ENCODE data around the gene CEP70. TPM values are rescaled to one million over a fixed set of nuclear protein-coding genes. Genes with fewer than 3 reads are reported as not detected.

CEP70 gene
- total and polyA plus RNA-seq, 2 donors (not counting 1 experiment from before 2014, with no cell fraction given) = 1.00 to 9.6 TPM

DNA sequence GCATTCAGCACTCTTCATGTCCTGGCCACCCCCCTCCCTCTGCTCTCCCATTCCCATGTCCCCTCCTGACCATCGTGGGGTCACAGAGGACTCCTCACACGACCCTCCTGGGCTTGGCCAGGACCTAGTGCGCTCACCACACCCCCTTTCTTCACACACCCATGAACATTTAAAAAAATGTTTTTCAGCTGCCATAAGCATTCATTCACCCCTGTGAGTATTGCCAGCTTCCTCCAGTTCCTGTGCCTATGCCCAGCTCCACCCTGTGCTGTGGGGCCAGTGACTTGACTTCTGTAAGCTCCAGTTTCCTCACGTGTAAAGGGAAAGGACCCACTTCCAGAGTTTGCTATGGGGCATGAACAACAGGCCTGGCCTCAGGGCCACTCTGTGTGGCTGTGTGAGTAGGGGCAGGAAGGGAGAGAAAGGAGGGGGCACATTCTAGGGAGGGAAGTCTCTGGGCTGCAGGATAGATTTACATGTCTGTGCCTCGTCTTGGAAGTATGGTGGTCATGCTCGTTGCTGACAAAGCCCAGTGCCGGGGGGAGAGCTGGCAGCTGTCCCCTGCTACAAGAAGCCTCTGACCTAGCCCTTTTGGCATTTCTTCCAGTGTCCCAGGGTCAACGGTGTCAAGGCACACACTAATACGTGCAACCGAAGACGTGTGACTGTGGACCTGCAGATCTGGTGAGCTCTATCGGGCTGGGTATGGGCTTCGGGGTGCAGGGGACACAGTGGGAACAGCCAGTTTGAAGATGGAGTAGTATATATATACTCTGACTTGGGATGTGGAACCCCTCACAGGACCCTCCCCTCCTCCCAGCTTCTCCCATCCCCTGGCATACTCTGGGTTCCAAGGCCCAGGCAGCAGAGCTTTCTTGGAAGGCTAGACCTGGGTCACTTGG is 136.8 kb downstream of the CEP70 start:
- POLR2A ChIA-PET = no interaction called here
- DNase-seq (no peak), ATAC-seq (ENCODE audit: low read depth) (no peak)
- TF ChIP-seq, protein P1, sequence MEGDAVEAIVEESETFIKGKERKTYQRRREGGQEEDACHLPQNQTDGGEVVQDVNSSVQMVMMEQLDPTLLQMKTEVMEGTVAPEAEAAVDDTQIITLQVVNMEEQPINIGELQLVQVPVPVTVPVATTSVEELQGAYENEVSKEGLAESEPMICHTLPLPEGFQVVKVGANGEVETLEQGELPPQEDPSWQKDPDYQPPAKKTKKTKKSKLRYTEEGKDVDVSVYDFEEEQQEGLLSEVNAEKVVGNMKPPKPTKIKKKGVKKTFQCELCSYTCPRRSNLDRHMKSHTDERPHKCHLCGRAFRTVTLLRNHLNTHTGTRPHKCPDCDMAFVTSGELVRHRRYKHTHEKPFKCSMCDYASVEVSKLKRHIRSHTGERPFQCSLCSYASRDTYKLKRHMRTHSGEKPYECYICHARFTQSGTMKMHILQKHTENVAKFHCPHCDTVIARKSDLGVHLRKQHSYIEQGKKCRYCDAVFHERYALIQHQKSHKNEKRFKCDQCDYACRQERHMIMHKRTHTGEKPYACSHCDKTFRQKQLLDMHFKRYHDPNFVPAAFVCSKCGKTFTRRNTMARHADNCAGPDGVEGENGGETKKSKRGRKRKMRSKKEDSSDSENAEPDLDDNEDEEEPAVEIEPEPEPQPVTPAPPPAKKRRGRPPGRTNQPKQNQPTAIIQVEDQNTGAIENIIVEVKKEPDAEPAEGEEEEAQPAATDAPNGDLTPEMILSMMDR (IDR thresholded peaks at IDR 0.05) = no peak
- no peak for TF ChIP-seq EZH2 (IDR thresholded peaks at IDR 0.05; ENCODE audit: borderline replicate concordance, insufficient read depth, low read depth, low read length, poor library complexity, severe bottlenecking)
- CTCF ChIA-PET = no interaction called here
- Histone ChIP-seq H3K4me2 (replicated peaks; ENCODE audit: low read depth, low read length, poor library complexity, severe bottlenecking) (no peak overlapping the region), H3K9ac (ENCODE audit: low read length) (no peak overlapping the region), H3K4me1 (ENCODE audit: control insufficient read depth in 2 of 2, insufficient read depth in 2 of 2, low read length in 2 of 2) (no peaks in the 10 kb centered on the region), H3K4me3 (ENCODE audit: control extremely low read depth in 1 of 5, extremely low read depth in 1 of 5, insufficient read depth in 1 of 5, low read depth in 2 of 5, low read length in 4 of 5) (no peak overlapping the region), H2AFZ (ENCODE audit: insufficient read depth, low read depth, low read length, poor library complexity, severe bottlenecking) (no peak overlapping the region), H3K79me2 (ENCODE audit: control insufficient read depth, insufficient read depth, low read length) (no peaks in the 10 kb centered on the region), H3K27me3 (replicated peaks in 1 of 4; ENCODE audit: control extremely low read depth in 1 of 4, control insufficient read depth in 3 of 4, insufficient read depth in 4 of 4, low read length in 3 of 4) (no peaks in the 10 kb centered on the region), H3K27ac (ENCODE audit: low read length in 2 of 2) (no peak overlapping the region), H3K36me3 (replicated peaks in 1 of 2; ENCODE audit: control extremely low read depth in 1 of 2, control insufficient read depth in 1 of 2, extremely low read depth in 1 of 2, insufficient read depth in 2 of 2, low read length in 1 of 2) (no peaks in the 10 kb centered on the region), H3K9me3 (ENCODE audit: control extremely low read depth in 1 of 3, control insufficient read depth in 2 of 3, insufficient read depth in 1 of 3, low read length in 2 of 3) (no peaks in the 10 kb centered on the region), H4K20me1 (ENCODE audit: control insufficient read depth, insufficient read depth, low read length, poor library complexity, severe bottlenecking) (no peaks in the 10 kb centered on the region)
- Mint-ChIP-seq H3K27ac (no peak overlapping the region), H3K27me3 (peaks cover 9% of the 10 kb centered on the region), H3K4me1 (no peaks in the 10 kb centered on the region), H3K9me3 (ENCODE audit: insufficient read depth) (no peaks in the 10 kb centered on the region), H3K4me3 (no peak overlapping the region)
- intact Hi-C loops (cut with micrococcal nuclease) = no loop called here
- WGBS (ENCODE audit: insufficient coverage) = 92% methylated on average over 10 of the region's 13 CpGs

All from B cell (primary cell).